ENCODE measurements around the gene MRPL42. TPM values are rescaled to one million over a fixed set of nuclear protein-coding genes. Genes with fewer than 3 reads are reported as not detected.
"Not testable (repeated sequence)": the region's sequence is repeated elsewhere in the genome, so short reads cannot be mapped to it uniquely, and the experiment has no call there.

MRPL42 gene
- total RNA-seq, 1 donor from 2014 or later, result 45.5 TPM

GRCh38 chr12:93497456-93497855, 30.1 kb downstream of the MRPL42 start:
- DNase-seq (ENCODE audit: low spot score), result no peak

DNA sequence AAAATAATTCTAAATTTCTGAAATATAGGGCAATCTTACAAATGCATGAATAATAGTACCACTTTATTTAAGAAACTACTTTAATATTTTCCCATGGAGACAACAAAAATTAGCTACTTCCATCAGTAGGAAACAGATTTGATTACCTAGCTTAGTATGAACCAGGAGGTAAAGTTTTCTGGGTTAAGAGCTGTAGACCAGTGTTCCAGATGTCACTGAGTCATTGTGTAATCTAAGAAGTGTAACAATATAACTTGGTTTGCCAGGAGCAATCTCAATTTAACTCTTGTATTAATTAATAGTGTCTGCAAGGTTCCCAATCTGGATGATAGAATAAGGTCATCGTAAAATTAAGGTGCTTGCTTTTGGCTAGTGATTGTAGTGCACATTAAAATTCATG, 31.5 kb downstream of the MRPL42 start:
- not testable (repeated sequence) for DNase-seq (ENCODE audit: low spot score)

- no peak for DNase-seq (ENCODE audit: low spot score)
These were observed 32.9 kb downstream of the MRPL42 start for GRCh38 chr12:93500201-93500600.

- no peak for DNase-seq (ENCODE audit: low spot score)
These were observed 33.4 kb downstream of the MRPL42 start for GRCh38 chr12:93500667-93501066.

DNA sequence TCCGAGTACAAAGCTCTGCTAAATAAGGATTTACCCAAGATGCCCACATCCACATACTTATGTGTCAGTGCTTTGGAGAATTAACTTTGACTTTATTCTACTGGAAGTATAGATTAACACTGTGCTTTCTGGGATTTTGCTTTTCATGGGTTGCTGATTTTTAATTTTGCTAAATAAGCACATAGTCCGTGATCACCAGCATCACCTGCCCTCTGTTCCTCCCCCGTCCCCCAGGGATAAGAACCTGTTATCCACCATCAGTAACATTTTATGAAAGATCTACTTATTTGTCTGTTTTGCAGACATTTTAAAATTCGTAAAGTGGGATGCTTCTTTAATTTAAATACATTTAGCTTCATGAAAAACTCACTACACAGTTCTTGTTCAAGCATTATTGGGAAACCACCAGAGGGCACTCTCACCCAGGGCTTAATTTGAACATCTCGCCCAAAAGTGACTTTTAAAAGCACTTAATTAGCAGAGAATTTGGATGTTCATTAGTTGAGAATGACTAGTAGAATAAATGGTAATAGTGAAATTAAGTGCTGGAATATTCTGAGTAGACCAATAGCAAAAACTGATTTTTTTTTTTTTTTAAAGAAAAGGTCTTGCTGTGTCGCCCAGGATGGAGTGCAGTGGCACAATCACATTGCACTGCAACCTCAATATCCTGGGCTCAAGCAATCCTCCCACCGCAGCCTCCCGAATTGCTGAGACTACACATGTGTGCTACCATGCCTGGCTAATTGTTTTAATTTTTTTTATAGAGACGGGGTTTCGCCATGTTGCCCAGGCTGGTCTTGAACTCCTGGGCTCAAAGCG, 35.7 kb downstream of the MRPL42 start:
- no peak for DNase-seq (ENCODE audit: low spot score)

GRCh38 chr12:93507165-93507564, 39.9 kb downstream of the MRPL42 start:
- no peak for DNase-seq (ENCODE audit: low spot score)

GRCh38 chr12:93509506-93509905, 42.2 kb downstream of the MRPL42 start:
- DNase-seq (ENCODE audit: low spot score), result no peak

DNA sequence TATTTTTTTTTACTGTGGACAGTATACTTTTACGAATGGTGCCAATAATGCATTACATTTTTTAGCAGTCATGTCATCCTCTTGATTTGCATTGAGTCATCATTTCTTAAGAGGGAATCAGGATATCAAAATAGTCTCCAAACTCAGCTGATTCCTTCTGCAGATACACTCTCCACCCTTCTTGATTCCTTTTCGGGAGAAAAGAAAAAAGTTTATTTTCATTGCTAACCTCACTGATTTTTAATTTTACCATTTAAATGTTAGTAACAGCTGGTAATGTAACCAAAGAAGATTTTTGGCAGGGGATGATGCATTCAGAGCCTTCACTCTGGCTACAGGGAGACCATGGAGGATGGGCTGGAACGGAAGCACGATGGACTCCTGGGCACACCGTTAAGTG, 47.5 kb downstream of the MRPL42 start:
- DNase-seq (ENCODE audit: low spot score), result no peak

DNA sequence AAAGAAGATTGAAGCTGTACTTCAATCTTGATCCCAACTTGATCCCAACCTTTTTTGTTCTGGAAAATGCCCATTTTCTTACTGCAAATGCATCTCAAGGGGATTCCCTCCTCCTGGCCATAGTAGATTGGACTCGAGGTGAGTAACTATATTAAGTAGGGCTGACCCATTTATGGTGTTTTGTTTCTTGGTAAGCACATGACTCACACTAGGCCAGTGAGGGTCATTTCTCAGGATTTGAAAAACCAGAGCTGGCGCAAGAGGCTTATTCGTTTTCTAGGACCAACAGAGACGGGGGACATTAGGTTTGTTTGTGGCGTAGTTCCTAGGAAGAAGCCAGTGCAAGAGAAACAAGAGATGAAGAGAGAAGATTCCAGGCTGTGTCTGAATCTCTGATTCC, 51.4 kb downstream of the MRPL42 start:
- no peak for DNase-seq (ENCODE audit: low spot score)

- no peak for DNase-seq (ENCODE audit: low spot score)
These were observed 52.5 kb downstream of the MRPL42 start for GRCh38 chr12:93519859-93520258.

DNA sequence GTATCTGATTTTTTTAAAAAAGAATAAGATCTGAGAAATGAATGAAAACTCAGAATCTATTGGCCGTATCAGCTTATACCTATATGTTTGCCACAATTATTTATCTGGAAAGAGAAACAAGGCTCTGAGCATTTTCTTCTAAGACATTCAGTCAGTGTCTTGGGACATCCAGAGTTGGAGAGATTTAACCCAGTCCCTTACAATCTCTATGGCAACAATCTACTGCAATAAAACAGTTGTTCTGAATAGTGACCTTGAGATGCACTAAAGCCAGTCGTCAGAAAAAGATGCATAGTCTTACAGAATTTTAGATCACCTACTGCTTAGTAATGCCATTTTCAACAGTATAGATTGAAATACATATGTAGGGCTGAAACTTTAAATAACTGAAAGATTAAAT, 53.1 kb downstream of the MRPL42 start:
- no peak for DNase-seq (ENCODE audit: low spot score)

GRCh38 chr12:93521225-93522080, 54.1 kb downstream of the MRPL42 start:
- no peak for DNase-seq (ENCODE audit: low spot score)

DNA sequence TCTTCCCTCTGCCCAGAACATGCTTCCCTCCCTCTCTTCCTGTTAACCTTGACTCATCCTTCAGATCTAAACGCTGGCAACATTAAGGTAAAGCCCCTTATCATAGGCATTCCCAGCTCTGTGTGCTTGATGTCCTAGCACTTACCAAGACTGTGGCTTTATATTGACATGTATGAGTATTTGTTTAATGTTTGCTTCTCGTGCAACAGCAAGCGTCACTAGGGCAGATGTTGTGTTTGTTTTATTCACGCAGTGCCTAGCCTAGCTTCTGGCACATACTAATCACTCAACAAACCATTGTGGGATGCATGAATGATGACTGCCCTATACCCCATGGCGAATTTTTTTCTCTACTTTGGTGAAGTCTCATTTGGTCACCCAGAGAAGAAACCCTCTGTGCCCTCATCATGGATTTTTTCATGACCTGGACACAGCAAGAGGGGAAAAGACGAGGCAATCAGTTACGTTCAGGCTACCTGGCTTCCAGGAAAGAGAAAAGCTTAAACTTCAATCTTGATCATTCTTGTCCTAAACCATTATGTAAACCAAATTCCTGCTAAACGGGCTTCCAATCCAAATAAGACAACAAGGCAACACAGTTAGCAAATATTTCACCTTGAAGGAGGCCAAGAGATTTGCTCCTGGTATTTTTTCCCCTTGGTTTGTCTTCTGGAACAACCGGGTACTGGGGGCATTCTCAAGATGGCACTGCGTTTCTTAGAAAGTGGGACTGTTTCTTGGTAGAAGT, 57.2 kb downstream of the MRPL42 start:
- no peak for DNase-seq (ENCODE audit: low spot score)

- DNase-seq (ENCODE audit: low spot score), result no peak
These were observed 59.6 kb downstream of the MRPL42 start for GRCh38 chr12:93526786-93527428.

DNA sequence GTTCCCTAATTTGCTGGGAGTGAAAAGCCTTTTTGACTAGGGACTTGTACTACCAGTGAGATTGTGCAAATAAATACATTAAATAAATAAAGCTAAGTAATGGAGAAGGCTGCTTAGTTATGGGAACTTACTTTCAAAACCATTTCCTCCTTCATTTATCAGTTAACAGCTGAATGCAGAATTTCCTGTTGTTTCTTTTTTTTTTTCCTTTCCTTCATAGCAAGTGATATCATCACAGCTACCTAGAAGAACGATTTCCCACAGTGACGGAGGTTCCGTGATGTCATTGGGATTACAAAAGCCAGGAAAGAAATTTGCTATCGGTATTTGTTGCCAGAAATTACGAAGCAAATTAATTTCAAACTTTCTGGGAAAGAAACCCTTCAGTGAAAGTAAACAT, 63.0 kb downstream of the MRPL42 start:
- no peak for DNase-seq (ENCODE audit: low spot score)

DNA sequence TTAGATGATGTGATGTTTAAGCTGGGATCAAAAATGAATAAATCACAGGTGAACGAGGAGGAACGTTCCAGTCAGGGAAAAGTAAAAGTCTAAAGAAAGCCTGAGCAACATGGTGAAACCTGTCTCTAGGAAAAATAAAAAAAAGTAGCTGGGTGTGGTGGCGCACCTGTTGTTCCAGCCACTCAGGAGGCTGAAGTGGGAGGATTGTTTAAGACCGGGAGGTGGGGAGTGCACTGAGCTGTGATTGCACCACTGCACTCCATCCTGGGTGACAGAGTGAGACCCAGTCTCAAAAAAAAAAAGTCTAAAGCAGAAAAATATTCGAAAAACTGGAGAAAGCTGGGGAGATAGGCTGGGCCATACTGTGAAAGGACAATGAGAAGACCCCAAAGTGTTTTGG, 66.0 kb downstream of the MRPL42 start:
- DNase-seq (ENCODE audit: low spot score), result no peak

DNA sequence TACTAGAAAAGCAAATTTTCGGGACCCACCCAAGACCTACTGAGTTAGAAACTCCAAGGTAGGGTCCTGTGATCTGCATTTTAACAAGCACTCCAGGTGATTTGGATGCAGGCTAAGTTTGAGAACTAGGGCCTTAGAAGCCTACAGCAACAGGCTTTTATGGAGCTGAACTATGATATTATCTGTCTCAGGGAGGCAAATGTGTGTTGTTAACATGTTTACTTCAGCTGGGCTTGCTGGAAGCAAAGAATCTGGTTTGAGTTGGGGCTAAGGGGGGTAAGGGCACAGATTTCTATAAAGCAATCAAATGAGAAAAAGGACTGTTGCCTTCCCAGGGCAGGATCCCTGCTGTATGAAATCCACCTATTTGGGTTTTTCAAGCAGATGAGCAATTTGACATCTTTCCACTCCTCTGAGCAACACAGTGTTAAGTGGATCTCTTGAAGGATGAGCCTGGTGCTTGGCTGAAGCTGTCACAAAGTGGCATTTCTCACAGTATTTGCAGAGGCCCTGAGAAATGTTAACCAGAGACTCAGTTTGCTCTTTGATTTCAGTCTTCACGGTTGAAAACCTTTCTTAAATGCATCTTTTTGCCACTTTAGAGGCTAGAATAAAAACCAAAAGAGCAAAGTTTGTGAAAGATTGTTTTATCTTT, 68.9 kb downstream of the MRPL42 start:
- DNase-seq (ENCODE audit: low spot score), result no peak

DNA sequence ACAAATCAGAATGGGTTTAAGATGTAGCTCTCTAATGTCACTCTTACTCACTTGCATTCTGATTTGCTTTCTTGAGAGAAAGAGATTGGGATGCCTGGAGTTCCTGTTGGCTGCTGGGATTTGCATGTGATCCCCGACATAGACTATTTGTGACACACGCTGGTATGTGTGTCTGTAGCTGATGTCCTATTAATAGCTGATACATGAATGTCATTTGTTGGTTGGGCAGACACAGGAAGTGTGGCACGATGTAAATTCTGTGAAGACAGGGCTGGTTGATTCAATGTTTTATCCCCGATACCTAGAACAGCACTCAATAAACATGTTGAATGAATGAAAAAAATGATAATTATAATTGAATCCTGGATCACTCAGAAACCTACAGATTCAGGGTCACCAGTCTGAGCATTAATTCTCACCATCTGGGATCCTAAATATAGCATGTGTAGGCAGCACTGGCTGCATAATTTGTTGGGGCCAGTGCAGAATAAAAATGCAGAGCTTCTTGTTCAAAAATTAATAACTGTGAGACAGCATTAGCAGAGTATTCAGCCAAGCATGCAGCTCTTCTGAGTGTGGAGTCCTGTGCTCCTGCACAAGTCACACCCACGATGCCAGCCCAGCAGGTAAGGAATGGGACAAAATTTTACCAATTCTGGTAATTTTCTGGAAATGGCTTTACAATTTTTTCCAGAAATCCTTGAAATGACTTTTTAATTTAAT, 69.6 kb downstream of the MRPL42 start:
- DNase-seq (ENCODE audit: low spot score), result no peak

- no peak for DNase-seq (ENCODE audit: low spot score)
These were observed 70.5 kb downstream of the MRPL42 start for GRCh38 chr12:93537769-93538168.

DNA sequence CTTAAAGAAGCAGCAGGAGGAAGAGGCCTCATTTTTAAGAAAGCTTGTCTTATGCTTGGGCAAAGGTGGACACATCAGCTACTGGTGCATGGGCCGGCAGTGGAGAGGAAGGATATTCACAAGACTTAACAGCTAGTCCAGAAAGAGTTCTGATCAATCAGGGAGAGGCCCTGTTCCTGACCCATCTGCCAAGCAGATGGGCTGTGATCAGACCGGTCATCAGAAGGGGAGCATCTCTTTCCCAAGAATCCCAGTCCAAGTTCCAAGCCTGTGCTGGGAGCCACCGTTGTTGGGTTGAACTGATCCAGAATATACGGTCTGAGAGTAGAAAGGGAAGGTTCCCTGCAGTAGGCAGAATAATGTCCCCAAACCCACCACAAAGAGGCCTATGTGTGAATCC, 72.5 kb downstream of the MRPL42 start:
- no peak for DNase-seq (ENCODE audit: low spot score)

Measured in mesenteric fat pad (tissue), 1 donor.